Activated naive CD4-positive, alpha-beta T cell treated with anti-CD3 and anti-CD28 coated beads, Interleukin-2, amount 10 ng/mL, durations not matched to agents 7 days and 5 days (primary cell): ENCODE measurements around the gene SCAPER.

Experiments
- CTCF ChIA-PET: fragments of 350-600 bp; sonication (Branson Sonifier 250); formaldehyde crosslinking; loops from one replicate; lab custom pipeline; 2021; ENCODE audit warnings: antibody characterized with exemption; lab: Charles Lee
- DNase-seq: peaks from one replicate; pipeline ENCODE4 v3.0.0-alpha.2; 2020
- H3K27ac Mint-ChIP-seq: one replicate; pipeline ENCODE4 v1.8.0; 2021; ENCODE audit warnings: mild to moderate bottlenecking, moderate library complexity, mixed read lengths
- H3K27me3 Mint-ChIP-seq: one replicate; pipeline ENCODE4 v1.8.0; 2021; ENCODE audit warnings: mild to moderate bottlenecking, mixed read lengths
- H3K36me3 Mint-ChIP-seq: one replicate; pipeline ENCODE4 v1.8.0; 2021; ENCODE audit warnings: mixed read lengths
- H3K4me1 Mint-ChIP-seq: one replicate; pipeline ENCODE4 v1.8.0; 2021; ENCODE audit warnings: mixed read lengths
- H3K4me3 Mint-ChIP-seq: one replicate; pipeline ENCODE4 v1.8.0; 2021; ENCODE audit warnings: mild to moderate bottlenecking, moderate library complexity, mixed read lengths
- H3K9me3 Mint-ChIP-seq: one replicate; pipeline ENCODE4 v1.8.0; 2021; ENCODE audit warnings: mixed read lengths

Gene SCAPER

DNA sequence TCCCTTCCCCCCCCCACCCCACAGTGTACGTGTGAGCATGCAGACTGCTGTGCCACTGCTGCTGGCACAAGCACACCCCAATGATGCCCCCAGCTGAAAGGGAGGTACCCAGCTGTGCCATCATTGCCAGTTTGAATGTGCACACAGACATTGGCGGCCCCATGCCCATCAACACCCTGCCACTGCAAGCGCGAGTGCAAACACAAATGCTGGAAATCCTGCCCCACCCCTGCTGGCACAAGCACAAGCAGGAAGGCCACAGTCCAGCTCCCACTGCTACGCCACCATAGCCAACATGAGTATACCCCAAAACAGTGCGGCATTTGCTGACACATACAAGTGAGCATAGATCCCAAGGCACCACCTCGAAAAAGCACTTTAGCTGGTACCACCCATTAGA is 222.9 kb downstream of the SCAPER start:
- Mint-ChIP-seq H3K27me3 (no peaks in the 10 kb centered on the region), H3K36me3 (peaks cover 2% of the 10 kb centered on the region), H3K9me3 (no peaks in the 10 kb centered on the region), H3K4me1 (no peaks in the 10 kb centered on the region), H3K4me3 (no peak overlapping the region), H3K27ac (no peak overlapping the region)
- CTCF ChIA-PET: no interaction called here
- DNase-seq: no peak

DNA sequence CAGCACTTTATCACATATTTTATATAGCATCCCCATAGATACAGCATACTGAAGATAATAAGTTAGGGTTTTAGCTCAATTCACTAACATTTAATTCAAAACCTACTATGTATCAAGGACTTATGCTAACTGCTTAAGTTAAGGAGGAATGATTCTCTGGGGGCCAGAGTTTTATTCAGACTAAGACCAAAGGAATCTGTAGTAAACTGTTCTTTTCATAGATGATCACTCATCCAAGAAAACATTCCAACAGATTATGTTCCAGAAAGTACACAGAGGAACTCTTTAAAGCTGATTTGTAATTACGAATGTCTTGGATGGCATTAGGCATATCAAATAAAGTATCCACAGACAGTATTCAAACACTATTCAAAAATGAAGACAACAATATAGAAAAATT is 226.4 kb downstream of the SCAPER start:
- no peaks in the 10 kb centered on the region for H3K27me3 Mint-ChIP-seq

DNA sequence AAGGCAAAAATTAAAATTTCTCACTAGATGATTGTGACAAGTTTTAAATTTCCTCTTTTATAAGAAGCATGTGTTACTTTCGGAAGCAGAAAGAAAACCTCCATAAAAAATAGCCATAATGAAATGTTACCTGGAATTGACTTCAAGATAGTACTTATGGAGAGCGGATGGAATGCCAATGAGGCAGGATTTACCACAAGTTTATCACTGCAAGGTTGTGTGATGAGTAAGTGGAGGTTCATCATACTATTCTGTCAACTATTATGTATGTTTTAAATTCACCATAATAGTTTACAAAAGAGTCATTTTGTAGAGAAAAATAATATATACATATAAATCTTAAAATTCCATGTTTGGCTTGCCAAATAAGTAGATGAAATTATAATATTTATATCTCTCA is 230.3 kb downstream of the SCAPER start:
- Mint-ChIP-seq H3K27ac (no peak overlapping the region), H3K36me3 (peaks cover 2% of the 10 kb centered on the region), H3K9me3 (no peaks in the 10 kb centered on the region), H3K4me3 (no peak overlapping the region), H3K27me3 (no peaks in the 10 kb centered on the region), H3K4me1 (no peaks in the 10 kb centered on the region)
- CTCF ChIA-PET: no interaction called here
- DNase-seq: no peak

More for the DNA sequence above, 226.4 kb downstream of the SCAPER start:
- CTCF ChIA-PET: no interaction called here
- peaks cover 2% of the 10 kb centered on the region for H3K36me3 Mint-ChIP-seq
- no peak overlapping the region for H3K27ac Mint-ChIP-seq
- no peak overlapping the region for H3K4me3 Mint-ChIP-seq
- no peaks in the 10 kb centered on the region for H3K9me3 Mint-ChIP-seq
- no peak for DNase-seq
- H3K4me1 Mint-ChIP-seq: no peaks in the 10 kb centered on the region

GRCh38 chr15:76669521-76670207 is 235.5 kb downstream of the SCAPER start:
- DNase-seq: no peak
- Mint-ChIP-seq H3K36me3 (peaks cover 2% of the 10 kb centered on the region), H3K4me3 (no peak overlapping the region), H3K27me3 (no peaks in the 10 kb centered on the region), H3K4me1 (no peaks in the 10 kb centered on the region), H3K9me3 (no peaks in the 10 kb centered on the region), H3K27ac (no peak overlapping the region)
- CTCF ChIA-PET: no interaction called here

DNA sequence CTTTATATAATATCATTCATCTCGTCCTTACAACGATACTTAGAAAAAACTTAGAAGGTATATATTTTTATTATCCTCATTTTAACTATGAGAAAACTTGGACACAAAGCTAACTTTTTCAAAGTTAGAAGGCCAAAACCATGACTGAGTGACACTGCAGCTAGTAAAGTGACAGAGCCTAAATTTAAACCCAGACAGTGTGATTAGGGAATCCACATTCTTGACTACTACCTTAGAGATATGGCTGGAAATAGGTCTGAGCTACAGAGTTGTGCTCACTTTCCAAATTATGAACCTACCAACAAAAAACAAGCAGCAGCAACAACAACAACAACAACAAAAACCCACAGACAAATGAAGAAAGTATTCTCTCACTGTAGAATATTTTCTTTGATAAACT is 236.2 kb downstream of the SCAPER start:
- Mint-ChIP-seq H3K27ac (no peak overlapping the region), H3K27me3 (no peaks in the 10 kb centered on the region), H3K9me3 (no peaks in the 10 kb centered on the region), H3K4me1 (no peaks in the 10 kb centered on the region), H3K4me3 (no peak overlapping the region), H3K36me3 (peaks cover 2% of the 10 kb centered on the region)
- CTCF ChIA-PET: no interaction called here
- no peak for DNase-seq

DNA sequence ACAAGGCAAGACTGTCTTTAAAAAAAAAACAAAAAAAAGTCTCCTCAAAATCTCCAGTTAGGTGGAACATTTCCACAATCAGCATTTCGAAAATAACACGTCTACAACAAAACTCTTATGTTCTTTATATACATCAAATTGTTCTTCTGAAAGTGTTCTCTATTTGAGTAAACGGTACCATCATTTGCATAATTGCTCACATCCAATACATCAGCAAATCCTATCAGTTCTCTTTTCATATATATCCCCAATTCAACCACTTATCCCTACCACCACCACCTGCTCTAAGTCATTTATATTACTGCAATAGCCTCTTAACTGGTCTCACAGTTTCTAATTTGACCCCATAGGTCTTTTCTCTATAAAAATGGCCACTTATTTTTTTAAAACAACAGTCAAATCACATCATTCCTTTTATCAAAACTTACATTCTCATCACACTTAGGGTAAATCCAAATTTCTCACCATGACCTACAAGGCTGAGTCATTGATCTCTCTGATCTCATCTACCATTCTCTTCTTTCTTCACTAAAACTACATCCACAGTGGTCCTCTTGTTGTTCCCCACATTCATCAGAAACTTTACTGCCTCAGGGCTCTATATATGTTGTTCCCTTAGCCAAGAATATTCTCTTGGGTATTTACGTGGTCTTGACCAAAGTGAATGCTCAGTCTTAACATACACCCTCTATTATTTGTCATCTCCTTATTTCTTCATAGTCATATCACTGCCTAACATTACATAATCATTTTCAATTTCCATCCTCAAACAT is 237.0 kb downstream of the SCAPER start:
- H3K9me3 Mint-ChIP-seq: no peaks in the 10 kb centered on the region
- no peak overlapping the region for H3K27ac Mint-ChIP-seq
- no peak for DNase-seq
- no peaks in the 10 kb centered on the region for H3K27me3 Mint-ChIP-seq
- CTCF ChIA-PET: no interaction called here
- H3K4me1 Mint-ChIP-seq: no peaks in the 10 kb centered on the region
- no peak overlapping the region for H3K4me3 Mint-ChIP-seq
- H3K36me3 Mint-ChIP-seq: peaks cover 2% of the 10 kb centered on the region

DNA sequence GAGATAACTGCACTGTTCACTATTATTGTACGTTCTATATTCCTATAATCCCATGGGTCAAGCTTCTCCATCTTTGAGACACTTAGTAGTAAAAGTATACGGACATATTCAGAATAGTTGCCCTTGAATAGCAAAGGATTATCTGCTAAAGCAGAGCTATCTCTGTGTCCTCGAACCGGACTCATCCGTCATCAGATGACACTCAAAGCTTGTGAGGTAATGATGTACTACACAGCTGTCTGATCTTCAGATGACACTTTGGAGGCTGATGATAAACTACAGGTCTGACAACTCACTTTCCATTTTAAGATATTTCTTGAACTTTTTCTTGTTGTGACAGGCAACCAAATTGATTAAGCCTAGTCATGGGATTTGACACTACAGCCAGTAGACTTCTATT is 240.2 kb downstream of the SCAPER start:
- CTCF ChIA-PET: interaction anchor here (0.6 kb wide), 1 partner anchor 106 kb away, joined by 3 read pairs; no protein-coding TSS in a partner anchor
- H3K4me3 Mint-ChIP-seq: no peak overlapping the region
- DNase-seq: no peak
- H3K27me3 Mint-ChIP-seq: no peaks in the 10 kb centered on the region
- H3K36me3 Mint-ChIP-seq: peaks cover 12% of the 10 kb centered on the region
- no peaks in the 10 kb centered on the region for H3K4me1 Mint-ChIP-seq
- H3K9me3 Mint-ChIP-seq: peaks cover 5% of the 10 kb centered on the region
- H3K27ac Mint-ChIP-seq: no peak overlapping the region

GRCh38 chr15:76664411-76664810 is 240.7 kb downstream of the SCAPER start:
- H3K27me3 Mint-ChIP-seq: no peaks in the 10 kb centered on the region
- CTCF ChIA-PET: no interaction called here
- H3K36me3 Mint-ChIP-seq: peaks cover 12% of the 10 kb centered on the region
- H3K27ac Mint-ChIP-seq: no peak overlapping the region
- peaks cover 6% of the 10 kb centered on the region for H3K9me3 Mint-ChIP-seq
- no peaks in the 10 kb centered on the region for H3K4me1 Mint-ChIP-seq
- no peak for DNase-seq
- no peak overlapping the region for H3K4me3 Mint-ChIP-seq

- peaks cover 12% of the 10 kb centered on the region for H3K36me3 Mint-ChIP-seq
- no peaks in the 10 kb centered on the region for H3K4me1 Mint-ChIP-seq
- peaks cover 6% of the 10 kb centered on the region for H3K9me3 Mint-ChIP-seq
- H3K27me3 Mint-ChIP-seq: no peaks in the 10 kb centered on the region
- H3K27ac Mint-ChIP-seq: no peak overlapping the region
- CTCF ChIA-PET: no interaction called here
- H3K4me3 Mint-ChIP-seq: no peak overlapping the region
- DNase-seq: no peak
These were observed 241.6 kb downstream of the SCAPER start for GRCh38 chr15:76663529-76663928.

DNA sequence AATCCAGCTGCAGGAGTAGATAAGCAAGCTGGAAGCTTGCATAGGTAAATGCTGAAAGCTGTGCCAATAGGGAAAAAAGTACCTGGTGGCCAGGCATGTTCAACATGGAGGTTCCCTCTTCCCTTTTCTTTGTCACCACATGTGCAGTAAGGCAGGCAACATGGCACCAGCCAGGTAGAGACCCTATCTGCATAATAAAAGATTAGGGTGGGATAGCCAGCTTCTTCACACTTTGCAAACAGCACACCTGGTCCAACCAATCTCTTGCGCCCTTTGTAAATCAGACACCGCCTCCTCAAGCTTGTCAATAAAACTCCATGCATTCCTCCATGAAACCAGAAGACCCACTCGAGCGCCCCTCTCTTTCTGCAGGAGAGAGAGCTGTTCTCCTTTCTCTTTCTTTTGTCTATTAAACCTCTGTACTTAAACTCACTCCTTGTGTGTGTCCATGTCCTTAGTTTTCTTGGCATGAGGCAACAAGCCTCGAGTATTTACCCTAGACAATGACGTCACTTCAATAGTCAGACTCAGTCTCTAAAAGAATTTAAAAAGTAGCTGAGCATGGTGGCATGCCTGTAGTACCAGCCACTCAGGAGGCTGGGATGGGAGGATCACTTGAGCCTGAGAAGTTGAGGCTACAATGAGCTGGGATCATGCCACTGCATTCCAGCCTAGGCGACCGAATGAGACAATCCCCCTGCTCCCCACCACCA is 256.3 kb downstream of the SCAPER start:
- no peaks in the 10 kb centered on the region for H3K27me3 Mint-ChIP-seq
- H3K36me3 Mint-ChIP-seq: peaks cover 24% of the 10 kb centered on the region
- peaks cover 9% of the 10 kb centered on the region for H3K4me1 Mint-ChIP-seq
- peaks cover 17% of the 10 kb centered on the region for H3K9me3 Mint-ChIP-seq
- H3K27ac Mint-ChIP-seq: no peak overlapping the region
- H3K4me3 Mint-ChIP-seq: no peak overlapping the region
- DNase-seq: no peak
- CTCF ChIA-PET: no interaction called here

DNA sequence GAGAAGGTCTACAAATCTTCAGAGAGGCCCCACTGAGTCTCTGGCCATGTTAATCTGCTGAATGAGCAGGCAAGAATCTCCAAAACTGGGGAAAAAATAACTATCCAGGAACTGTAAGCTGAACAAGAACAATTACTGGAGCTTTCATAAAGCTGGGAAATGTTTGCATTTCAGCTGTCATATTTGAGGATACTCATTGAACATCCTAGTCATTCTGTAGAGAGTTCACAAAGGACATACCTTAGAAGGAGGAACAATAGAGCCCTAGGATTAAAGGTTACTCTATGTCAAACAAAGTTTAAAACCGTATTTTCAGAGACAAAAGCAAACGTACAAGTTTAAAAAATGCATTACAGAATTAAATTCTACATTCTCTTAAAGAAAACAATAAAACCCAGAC is 257.5 kb downstream of the SCAPER start:
- no peak for DNase-seq
- Mint-ChIP-seq H3K4me1 (no peaks in the 10 kb centered on the region), H3K4me3 (no peak overlapping the region), H3K27ac (no peak overlapping the region), H3K27me3 (no peaks in the 10 kb centered on the region), H3K9me3 (peaks cover 5% of the 10 kb centered on the region), H3K36me3 (peaks cover 12% of the 10 kb centered on the region)
- CTCF ChIA-PET: interaction anchor here (1.0 kb wide), 1 partner anchor 101 kb away, joined by 3 read pairs; no protein-coding TSS in a partner anchor

GRCh38 chr15:76644646-76645045 is 260.5 kb downstream of the SCAPER start:
- Mint-ChIP-seq H3K4me1 (no peaks in the 10 kb centered on the region), H3K27ac (no peak overlapping the region), H3K36me3 (peaks cover 8% of the 10 kb centered on the region), H3K4me3 (no peak overlapping the region), H3K27me3 (no peaks in the 10 kb centered on the region), H3K9me3 (peaks cover 4% of the 10 kb centered on the region)
- CTCF ChIA-PET: interaction anchor here (1.4 kb wide), 1 partner anchor 221 kb away, joined by 5 read pairs; no protein-coding TSS in a partner anchor
- DNase-seq: no peak

DNA sequence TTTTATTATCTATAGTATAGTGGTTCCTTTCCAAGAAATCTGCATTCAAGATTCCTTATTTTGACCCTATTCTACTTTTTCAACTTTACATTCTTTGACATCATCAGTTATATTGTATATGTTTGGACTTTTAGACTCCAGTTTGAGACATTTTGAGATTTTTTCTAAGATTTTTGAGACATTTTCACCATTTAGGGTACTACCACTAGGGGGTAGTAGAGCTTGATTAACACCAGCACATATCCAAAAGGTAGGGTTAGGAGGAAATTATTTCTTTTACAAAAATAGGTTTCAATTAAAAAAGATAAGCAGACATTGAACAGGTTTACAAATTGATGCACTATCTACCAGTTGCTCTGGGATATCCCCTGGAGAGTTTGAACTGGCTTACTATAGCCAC is 262.5 kb downstream of the SCAPER start:
- no peaks in the 10 kb centered on the region for H3K27me3 Mint-ChIP-seq
- CTCF ChIA-PET: interaction anchor here (0.8 to 1.7 kb wide), 3 partner anchors 162 to 225 kb away, joined by 3 to 5 read pairs (median 3); no protein-coding TSS in a partner anchor
- H3K4me1 Mint-ChIP-seq: no peaks in the 10 kb centered on the region
- peaks cover 5% of the 10 kb centered on the region for H3K36me3 Mint-ChIP-seq
- no peak overlapping the region for H3K4me3 Mint-ChIP-seq
- H3K9me3 Mint-ChIP-seq: no peaks in the 10 kb centered on the region
- no peak for DNase-seq
- H3K27ac Mint-ChIP-seq: no peak overlapping the region

GRCh38 chr15:76637166-76637565 is 268.0 kb downstream of the SCAPER start:
- H3K27me3 Mint-ChIP-seq: no peaks in the 10 kb centered on the region
- no peak for DNase-seq
- H3K9me3 Mint-ChIP-seq: peaks cover 14% of the 10 kb centered on the region
- no peak overlapping the region for H3K4me3 Mint-ChIP-seq
- no peak overlapping the region for H3K27ac Mint-ChIP-seq
- no peaks in the 10 kb centered on the region for H3K4me1 Mint-ChIP-seq
- CTCF ChIA-PET: no interaction called here
- H3K36me3 Mint-ChIP-seq: peaks cover 9% of the 10 kb centered on the region
